GM19463 (cell line): ENCODE results near the gene MYLK.

Experiments used
- ATAC-seq: cut with Tn5 transposase; IDR thresholded peaks from one replicate; pipeline ENCODE4 v1.9.1; 2021; ENCODE audit warnings: mild to moderate bottlenecking, moderate library complexity; ENCODE audit not compliant: unreplicated experiment

Gene MYLK

DNA sequence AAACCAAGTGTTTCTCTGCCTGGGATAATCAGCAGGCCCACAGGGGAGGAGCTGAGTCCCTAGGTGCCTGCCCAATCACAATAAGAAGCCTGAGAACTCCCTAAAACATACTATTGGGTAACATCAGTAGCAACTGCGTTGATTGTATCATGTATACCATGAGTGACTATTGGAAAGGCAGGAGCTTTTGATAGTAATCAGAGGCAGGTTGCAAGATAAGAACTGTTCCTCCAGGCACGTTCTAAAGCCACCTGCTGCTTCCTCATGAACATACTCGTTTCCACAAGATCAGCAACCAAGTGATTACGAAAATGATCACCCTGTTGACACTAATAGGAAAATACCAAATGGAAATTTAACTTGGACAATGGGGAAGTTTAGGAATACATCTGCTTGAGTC, 6.7 kb downstream of the MYLK start:
- ATAC-seq, result no peak

GRCh38 chr3:123876858-123877257, 7.3 kb downstream of the MYLK start:
- no peak for ATAC-seq

DNA sequence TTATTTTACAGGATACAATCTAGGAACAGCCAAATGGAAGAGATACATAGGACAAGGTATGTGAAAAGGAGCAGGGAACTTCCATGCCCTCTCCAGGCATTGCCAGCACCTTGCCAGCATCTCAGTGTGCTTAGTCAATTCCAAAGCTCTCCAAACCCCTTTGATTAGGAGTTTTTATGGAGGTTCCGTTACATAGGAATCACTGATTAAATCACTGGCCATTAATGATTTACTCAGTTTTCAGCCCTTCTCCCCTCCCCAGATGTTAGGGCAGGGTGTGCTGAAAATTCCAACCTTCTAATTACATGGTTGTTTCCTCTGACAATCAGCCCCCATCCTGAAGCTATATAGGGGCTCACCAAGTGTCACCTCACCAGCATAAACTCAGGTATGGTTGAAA, 11.5 kb downstream of the MYLK start:
- ATAC-seq, result no peak

DNA sequence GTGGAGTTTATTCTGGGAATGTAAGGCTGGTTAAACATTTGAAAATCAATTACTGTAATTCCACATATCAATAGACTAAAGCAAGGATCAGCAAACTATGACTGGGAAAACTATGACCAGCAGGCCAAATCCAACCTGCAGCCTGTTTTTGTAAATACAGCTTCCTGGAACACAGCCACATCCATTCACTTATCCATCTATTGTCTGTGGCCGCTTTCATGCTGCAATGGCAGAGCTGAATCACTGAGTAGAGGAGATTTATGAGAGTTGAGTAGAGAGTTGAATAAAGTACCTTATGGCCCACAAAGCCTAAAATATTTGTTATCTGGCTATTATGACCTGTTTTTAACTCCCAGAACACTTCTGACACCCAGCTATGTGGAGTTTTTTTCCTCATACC, 12.2 kb downstream of the MYLK start:
- ATAC-seq, result no peak

GRCh38 chr3:123870033-123870432, 14.1 kb downstream of the MYLK start:
- no peak for ATAC-seq

- ATAC-seq, result no peak
Observed at GRCh38 chr3:123869165-123869564, 15.0 kb downstream of the MYLK start.

DNA sequence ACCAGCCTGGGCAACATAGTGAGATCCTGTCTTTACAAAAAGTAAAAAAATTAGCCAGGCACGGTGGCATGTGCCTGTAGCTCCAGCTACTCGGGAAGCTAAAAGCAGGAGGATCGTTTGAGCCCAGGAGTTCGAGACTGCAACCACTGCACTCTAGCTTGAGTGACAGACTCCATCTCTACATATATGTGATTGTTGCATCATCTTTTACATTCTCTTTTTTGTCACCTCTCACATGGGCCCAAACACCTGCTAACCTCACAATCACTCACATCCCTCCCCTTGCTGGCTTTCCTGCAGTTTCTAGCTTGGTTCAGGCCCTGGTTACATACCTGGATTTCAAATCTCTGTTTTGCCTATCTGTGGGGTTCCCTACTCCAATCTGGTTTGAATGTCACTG, 19.4 kb downstream of the MYLK start:
- no peak for ATAC-seq

GRCh38 chr3:123862152-123862551, 22.0 kb downstream of the MYLK start:
- no peak for ATAC-seq

GRCh38 chr3:123861081-123861836, 22.9 kb downstream of the MYLK start:
- no peak for ATAC-seq

DNA sequence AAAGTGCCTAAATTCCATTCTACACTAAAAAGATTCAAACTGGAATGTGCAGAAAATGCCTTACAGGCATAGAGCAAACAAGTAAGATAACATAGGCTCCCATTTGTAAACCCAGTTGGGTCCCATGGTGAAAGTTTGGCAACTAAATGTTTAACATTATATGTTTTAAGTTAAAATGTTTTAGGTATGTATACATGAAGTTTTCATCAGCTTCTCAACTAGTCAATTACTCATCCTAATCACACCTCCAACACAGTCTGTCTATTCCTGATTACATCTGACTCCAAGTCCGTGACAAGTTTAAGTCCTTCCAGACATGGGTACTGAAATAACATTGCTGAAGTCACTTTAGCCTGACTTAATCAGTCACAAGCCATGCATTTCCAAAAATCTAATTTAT, 25.0 kb downstream of the MYLK start:
- no peak for ATAC-seq

DNA sequence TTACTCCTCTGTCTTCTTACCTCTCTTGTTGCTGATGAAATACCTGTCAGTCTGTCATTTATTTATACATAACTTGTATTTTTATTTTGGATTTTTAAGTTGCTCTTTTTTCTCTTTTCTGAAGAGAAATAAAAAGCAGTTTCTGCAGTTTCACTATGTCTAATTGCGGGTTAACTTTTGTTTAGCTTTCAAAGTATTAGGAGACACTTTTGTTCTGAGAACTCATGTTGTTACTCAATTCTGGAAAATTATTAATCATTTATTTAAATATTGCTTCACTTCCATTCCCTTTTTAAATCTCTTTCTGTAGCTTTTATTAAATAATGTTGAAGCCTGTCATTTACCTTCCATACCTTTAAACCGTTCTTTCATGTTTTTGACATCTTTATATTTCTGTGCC, 29.2 kb downstream of the MYLK start:
- no peak for ATAC-seq

GRCh38 chr3:123853686-123854372, 30.3 kb downstream of the MYLK start:
- ATAC-seq, result no peak

DNA sequence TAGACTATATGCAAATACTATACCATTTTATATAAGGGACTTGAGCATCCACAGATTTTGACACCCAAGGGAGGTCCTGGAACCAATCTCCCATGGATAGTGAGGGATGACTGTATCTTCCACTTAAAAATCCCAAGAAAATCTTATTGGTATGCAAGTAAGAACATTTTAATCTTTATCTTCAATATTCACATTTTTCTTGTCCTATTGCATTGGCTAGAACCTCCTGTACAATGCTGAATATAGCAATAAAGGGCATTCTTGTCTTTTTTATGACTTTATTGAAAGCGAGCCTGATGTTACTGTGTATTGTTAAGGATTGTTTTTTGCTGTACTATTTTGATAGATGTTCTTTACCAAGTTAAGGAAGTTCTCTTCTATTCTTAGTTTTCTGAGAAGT, 36.9 kb downstream of the MYLK start:
- no peak for ATAC-seq

- no peak for ATAC-seq
Observed at GRCh38 chr3:123843668-123844067, 40.5 kb downstream of the MYLK start.

DNA sequence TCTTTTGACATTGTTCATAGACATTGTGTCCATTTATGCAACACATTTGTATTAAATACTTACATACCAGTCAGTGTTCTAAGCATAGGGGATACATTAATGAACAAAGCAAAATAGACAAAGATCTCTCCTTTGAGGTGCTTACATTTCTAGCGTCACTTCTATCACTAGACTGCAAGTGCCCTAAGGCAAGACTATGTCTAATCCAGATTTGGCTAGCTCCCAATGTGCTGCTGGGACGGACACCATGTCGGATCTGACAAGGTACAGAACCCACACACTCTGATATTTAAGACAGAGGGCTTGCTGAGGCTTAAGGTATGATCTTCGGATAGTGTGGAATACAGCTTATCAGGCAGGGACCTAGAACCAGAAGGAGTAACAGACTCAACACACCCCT, 41.4 kb downstream of the MYLK start:
- ATAC-seq, result no peak

DNA sequence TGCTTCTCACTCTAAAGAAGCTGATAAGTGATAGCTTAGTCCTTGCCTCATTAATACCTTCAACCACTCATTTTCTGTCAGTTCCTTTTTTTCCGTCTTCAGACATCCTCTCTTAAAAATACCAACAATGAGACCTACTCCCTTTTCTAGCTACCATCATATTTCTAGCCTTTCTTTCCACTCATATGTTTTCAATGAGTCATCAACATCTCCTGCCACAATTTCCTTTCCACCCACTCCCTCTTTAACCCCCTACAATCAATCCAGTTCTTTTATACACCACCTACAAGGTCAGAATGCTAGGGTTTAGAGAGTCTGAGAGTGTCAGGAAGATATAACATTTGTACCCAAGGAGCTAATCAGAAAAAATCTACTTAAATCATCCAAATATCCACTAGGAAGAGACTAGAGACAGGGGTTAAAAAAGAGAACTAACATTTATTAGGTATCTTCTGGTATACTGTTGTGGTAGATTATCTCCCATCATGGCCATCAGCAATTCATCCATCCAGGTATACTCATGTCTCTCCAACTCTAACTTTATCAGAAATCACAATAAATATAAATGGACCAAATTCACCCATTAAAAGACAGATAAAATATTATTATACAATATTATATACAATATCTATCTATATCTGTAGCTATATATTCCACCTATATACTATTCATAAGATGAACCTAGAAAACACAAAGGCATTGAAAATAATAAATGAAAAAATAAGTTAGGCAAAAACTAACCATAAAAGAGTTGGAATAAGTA, 42.5 kb downstream of the MYLK start:
- no peak for ATAC-seq

DNA sequence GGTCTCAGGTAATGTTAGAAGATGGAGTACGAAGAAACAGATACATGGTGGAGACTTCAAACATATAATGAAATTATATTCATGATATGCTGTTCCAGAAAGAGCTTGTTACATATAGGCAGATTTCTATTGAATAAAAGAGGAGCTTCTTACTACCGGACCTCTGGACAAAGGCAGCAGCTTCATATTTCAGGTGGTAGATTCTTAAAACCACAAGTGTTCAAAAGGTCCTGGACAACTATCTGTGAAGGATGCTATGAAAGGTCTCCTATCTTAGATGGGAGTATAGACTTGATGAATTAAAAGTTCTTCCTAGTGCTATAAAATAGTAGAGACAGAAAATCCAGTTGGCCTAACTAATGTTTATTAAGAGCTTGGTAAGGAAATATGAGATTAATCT, 43.2 kb downstream of the MYLK start:
- ATAC-seq, result no peak

GRCh38 chr3:123837858-123838257, 46.3 kb downstream of the MYLK start:
- ATAC-seq, result no peak

DNA sequence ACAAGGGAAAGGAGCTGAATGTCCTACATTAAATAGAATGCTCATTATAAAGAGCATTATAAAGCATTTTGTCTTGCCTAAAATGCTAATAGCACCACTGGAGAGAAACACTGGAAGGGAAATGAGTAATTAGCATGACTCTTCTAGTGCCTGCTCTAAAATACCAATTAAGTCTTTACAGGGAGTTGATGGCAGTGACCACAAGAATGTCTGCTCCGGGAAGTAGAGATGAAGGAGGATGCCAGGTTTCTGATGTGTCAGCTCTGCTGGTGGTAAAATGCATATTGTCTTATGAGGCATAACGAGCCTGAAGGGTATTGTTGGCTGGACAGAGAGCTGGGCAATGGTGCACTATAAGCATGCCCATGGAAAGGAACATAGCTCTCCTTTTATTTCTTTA, 49.5 kb downstream of the MYLK start:
- no peak for ATAC-seq

GRCh38 chr3:123833398-123833785, 50.7 kb downstream of the MYLK start:
- no peak for ATAC-seq

GRCh38 chr3:123832692-123833397, 51.3 kb downstream of the MYLK start:
- ATAC-seq, result no peak
